ENCODE results near the gene PPP2R3C. TPM values are rescaled to one million over a fixed set of nuclear protein-coding genes. Genes with fewer than 3 reads are reported as not detected.

The PPP2R3C gene
- total and polyA plus RNA-seq, 4 donors: 6.9 to 19.4 (median 12.2) TPM

- peak; percentile 79 for TF ChIP-seq REST (IDR thresholded peaks at IDR 0.05)
- no peak for TF ChIP-seq ATF3 (IDR thresholded peaks at IDR 0.05)
- no peak for TF ChIP-seq RAD21 (IDR thresholded peaks at IDR 0.05)
Observed at GRCh38 chr14:35046048-35046750, 75.6 kb downstream of the PPP2R3C start, which contains the start of gene FAM177A1 (continued).

DNA sequence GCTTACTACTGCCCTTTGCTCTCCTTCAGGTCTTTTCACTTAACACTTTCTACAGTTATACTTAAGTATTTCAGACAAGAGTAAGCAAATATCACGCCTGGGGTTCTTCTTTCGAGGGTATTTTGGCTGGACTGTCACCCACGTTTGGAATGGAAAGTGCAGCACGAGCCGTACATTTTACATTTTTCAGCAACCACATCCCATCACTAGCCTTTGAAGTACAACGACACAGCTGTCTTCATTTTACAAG, 76.1 kb downstream of the PPP2R3C start:
- no peak for DNase-seq (ENCODE audit: low spot score)
- no peaks in the 10 kb centered on the region for H3K9me3 ChIP-seq (ENCODE audit: control insufficient read depth in 4 of 4, low read length in 3 of 4)
- H3K9ac ChIP-seq (ENCODE audit: low read depth in 1 of 2, low read length in 2 of 2): peak overlapping the region; percentile 91 to 99
- TF ChIP-seq GABPA (IDR thresholded peaks at IDR 0.05 in 1 of 2, conservative IDR thresholded peaks at IDR 0.05 in 1 of 2) (no peak), MAX (IDR thresholded peaks at IDR 0.05) (peak; percentile 56), HNF4G (IDR thresholded peaks at IDR 0.05) (no peak), RAD21 (IDR thresholded peaks at IDR 0.05) (peak in 1 of 2 donors; percentile 3)
- H3K27me3 ChIP-seq (ENCODE audit: control insufficient read depth in 4 of 4, insufficient read depth in 4 of 4, low read length in 3 of 4): no peaks in the 10 kb centered on the region
- WGBS: 0% methylated on average over 6 of the region's 6 CpGs
- H3K36me3 ChIP-seq (ENCODE audit: control insufficient read depth in 4 of 4, insufficient read depth in 3 of 4, low read depth in 1 of 4, low read length in 3 of 4): peaks cover 0 to 2% (median 0%) of the 10 kb centered on the region in 4 donors
- H3K27ac ChIP-seq (ENCODE audit: low read depth in 1 of 2, low read length in 2 of 2): peak overlapping the region; percentile 91 to 96
- H3K4me3 ChIP-seq (ENCODE audit: low read depth in 1 of 3, low read length in 3 of 3): peak overlapping the region; percentile 80 to 85 (median 81)
- peaks cover 2 to 21% (median 7%) of the 10 kb centered on the region in 4 donors for H3K4me1 ChIP-seq (ENCODE audit: control insufficient read depth in 4 of 4, insufficient read depth in 4 of 4, low read length in 3 of 4)

DNA sequence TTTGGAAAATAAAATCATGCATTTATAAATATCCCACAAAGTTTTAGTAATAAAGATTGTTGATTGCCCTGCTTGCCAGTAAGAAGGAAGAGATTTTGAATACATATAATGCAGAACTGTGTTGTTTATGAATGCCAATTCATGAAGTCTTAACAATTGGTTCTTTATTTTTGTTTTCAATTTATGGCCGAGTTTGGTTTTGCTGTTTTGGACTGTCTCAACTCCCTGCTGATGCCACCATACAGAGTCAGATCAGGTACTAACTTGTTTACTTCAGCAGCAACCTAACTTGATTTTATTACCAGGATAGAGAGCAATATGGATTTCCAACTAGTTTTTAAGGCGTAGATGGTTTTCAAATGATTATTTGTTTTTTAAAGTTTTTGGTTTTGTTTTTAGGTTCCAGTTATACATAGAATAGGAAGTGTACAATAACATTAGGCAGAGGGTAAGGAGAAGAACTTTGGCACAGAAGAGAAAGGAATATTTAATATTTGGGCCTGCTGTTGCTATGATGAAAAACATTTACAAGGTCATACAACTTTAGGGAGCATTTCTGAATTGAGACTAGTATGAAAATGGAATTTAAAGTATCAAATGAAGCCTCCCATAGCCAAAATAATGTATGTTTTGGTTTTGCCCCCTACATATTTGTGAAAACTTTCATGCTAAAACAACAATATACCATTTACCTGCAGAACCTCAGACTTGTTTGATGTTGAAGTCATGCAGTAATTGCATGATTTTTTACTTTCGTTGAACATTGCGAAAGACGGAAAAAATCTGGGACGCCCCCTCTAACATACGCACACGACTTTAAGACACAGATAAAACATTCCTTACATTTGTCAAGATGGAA, 76.6 kb downstream of the PPP2R3C start:
- no peak for TF ChIP-seq FOXA2 (IDR thresholded peaks at IDR 0.05)
- peak; percentile 13 for TF ChIP-seq HNF4G (IDR thresholded peaks at IDR 0.05)
- TF ChIP-seq NR2F2 (IDR thresholded peaks at IDR 0.05): no peak
- no peak for TF ChIP-seq RAD21 (IDR thresholded peaks at IDR 0.05)
- no peak for TF ChIP-seq RXRA (IDR thresholded peaks at IDR 0.05)
- TF ChIP-seq SP1 (IDR thresholded peaks at IDR 0.05): no peak
- TF ChIP-seq MAX (IDR thresholded peaks at IDR 0.05): no peak
- TF ChIP-seq HNF4A (conservative IDR thresholded peaks at IDR 0.05): no peak
- TF ChIP-seq YY1 (IDR thresholded peaks at IDR 0.05): peak; percentile 5
- 21% methylated on average over 8 of the region's 8 CpGs for WGBS
- no peak for DNase-seq (ENCODE audit: low spot score)

More for the DNA sequence above, 76.6 kb downstream of the PPP2R3C start:
- Histone ChIP-seq H3K4me1 (ENCODE audit: control insufficient read depth in 4 of 4, insufficient read depth in 4 of 4, low read length in 3 of 4) (peaks cover 2 to 17% (median 6%) of the 10 kb centered on the region in 4 donors), H3K27me3 (ENCODE audit: control insufficient read depth in 4 of 4, insufficient read depth in 4 of 4, low read length in 3 of 4) (no peaks in the 10 kb centered on the region), H3K36me3 (ENCODE audit: control insufficient read depth in 4 of 4, insufficient read depth in 3 of 4, low read depth in 1 of 4, low read length in 3 of 4) (peaks cover 0 to 2% (median 0%) of the 10 kb centered on the region in 4 donors), H3K4me3 (ENCODE audit: low read depth in 1 of 3, low read length in 3 of 3) (peak overlapping the region; percentile 80 to 85 (median 81)), H3K9me3 (ENCODE audit: control insufficient read depth in 4 of 4, low read length in 3 of 4) (no peaks in the 10 kb centered on the region), H3K27ac (ENCODE audit: low read depth in 1 of 2, low read length in 2 of 2) (peak overlapping the region; percentile 91 to 96), H3K9ac (ENCODE audit: low read depth in 1 of 2, low read length in 2 of 2) (peak overlapping the region; percentile 91 to 99)
